Activated T-cell treated with anti-CD3 and anti-CD28 coated beads, Interleukin-2, amount 50 U/mL, for 4 hours (primary cell): ENCODE measurements around the gene ALAS1. TPM values are rescaled to one million over a fixed set of nuclear protein-coding genes. Genes with fewer than 3 reads are reported as not detected.

ENCODE experiments used
- total RNA-seq, 3 donors: library from RNA; stranded (reverse); gene quantifications; one replicate each; pipeline ENCODE4 v1.2.1, GENCODE V29; 2021

ALAS1 gene
- total RNA-seq, 3 donors from 2014 or later: 61.8 to 70.9 (median 66.2) TPM

Other genes starting within 250 kb of the ALAS1 start
- gene GPR62, start 242.8 kb upstream of the ALAS1 start, total RNA-seq: not detected
- 10 to 100 TPM in 2 of 3 donors, 1 to 10 TPM in 1; 9.8 to 12.3 (median 10.4) TPM for gene PCBP4, start 230.7 kb upstream of the ALAS1 start, total RNA-seq
- 10 to 100 TPM; 27.4 to 30.9 (median 28.5) TPM for gene ABHD14B, start 224.1 kb upstream of the ALAS1 start, total RNA-seq
- gene ABHD14A, start 223.1 kb upstream of the ALAS1 start, total RNA-seq: 10 to 100 TPM; 11.8 to 19.7 (median 12.6) TPM
- 10 to 100 TPM; 47.6 to 58.1 (median 55.9) TPM for gene ACY1, start 214.6 kb upstream of the ALAS1 start, total RNA-seq
- gene RPL29, start 202.3 kb upstream of the ALAS1 start, total RNA-seq: 1,000 to 10,000 TPM; 1,732 to 1,841 (median 1,813) TPM
- gene DUSP7, start 141.6 kb upstream of the ALAS1 start, total RNA-seq: 10 to 100 TPM; 33.4 to 43.6 (median 38.1) TPM
- gene POC1A, start 43.7 kb upstream of the ALAS1 start, total RNA-seq: 10 to 100 TPM in 2 of 3 donors, 1 to 10 TPM in 1; 9.7 to 14.3 (median 11.7) TPM
- gene TLR9, start 27.5 kb downstream of the ALAS1 start, total RNA-seq: under 1 TPM in 1 of 3 donors, not detected in 2; 0.18 TPM
- 10 to 100 TPM; 69.7 to 76.5 (median 72.8) TPM for gene TWF2, start 41.0 kb downstream of the ALAS1 start, total RNA-seq
- gene PPM1M, start 47.6 kb downstream of the ALAS1 start, total RNA-seq: 10 to 100 TPM; 26.6 to 40.0 (median 39.7) TPM
- 100 to 1,000 TPM; 107 to 119 (median 115) TPM for gene WDR82, start 80.5 kb downstream of the ALAS1 start, total RNA-seq
- gene GLYCTK, start 89.7 kb downstream of the ALAS1 start, total RNA-seq: 10 to 100 TPM; 13.0 to 15.5 (median 13.3) TPM
- 1 to 10 TPM; 6.4 to 8.4 (median 6.6) TPM for gene DNAH1, start 118.2 kb downstream of the ALAS1 start, total RNA-seq
- 100 to 1,000 TPM; 117 to 130 (median 127) TPM for gene BAP1, start 211.8 kb downstream of the ALAS1 start, total RNA-seq
- 1 to 10 TPM; 3.6 to 5.0 (median 4.8) TPM for gene PHF7, start 212.5 kb downstream of the ALAS1 start, total RNA-seq
- gene SEMA3G, start 246.9 kb downstream of the ALAS1 start, total RNA-seq: under 1 TPM; 0.05 to 0.24 (median 0.08) TPM